T-helper 2 cell treated with Interferon-gamma antibody and Interleukin-4, amounts not matched to agents 5 μg/mL and 100 μg/mL, for 36 hours (primary cell): ENCODE measurements around the gene NRG2.

ENCODE experiments used
- DNase-seq: peaks from one replicate; pipeline ENCODE4 v3.0.0; 2021; ENCODE audit warnings: low spot score
- H3K27ac Mint-ChIP-seq: one replicate; pipeline ENCODE4 v1.8.0; 2021; ENCODE audit warnings: mild to moderate bottlenecking, mixed read lengths
- H3K27me3 Mint-ChIP-seq: one replicate; pipeline ENCODE4 v1.8.0; 2021; ENCODE audit warnings: low read depth, mixed read lengths
- H3K36me3 Mint-ChIP-seq: one replicate; pipeline ENCODE4 v1.8.0; 2021; ENCODE audit warnings: low read depth, mixed read lengths
- H3K4me1 Mint-ChIP-seq: one replicate; pipeline ENCODE4 v1.8.0; 2021; ENCODE audit warnings: low read depth, mixed read lengths
- H3K4me3 Mint-ChIP-seq: one replicate; pipeline ENCODE4 v1.8.0; 2022; ENCODE audit warnings: mild to moderate bottlenecking, moderate library complexity, mixed read lengths
- H3K9me3 Mint-ChIP-seq: one replicate; pipeline ENCODE4 v1.8.0; 2021; ENCODE audit warnings: mixed read lengths

The NRG2 gene

DNA sequence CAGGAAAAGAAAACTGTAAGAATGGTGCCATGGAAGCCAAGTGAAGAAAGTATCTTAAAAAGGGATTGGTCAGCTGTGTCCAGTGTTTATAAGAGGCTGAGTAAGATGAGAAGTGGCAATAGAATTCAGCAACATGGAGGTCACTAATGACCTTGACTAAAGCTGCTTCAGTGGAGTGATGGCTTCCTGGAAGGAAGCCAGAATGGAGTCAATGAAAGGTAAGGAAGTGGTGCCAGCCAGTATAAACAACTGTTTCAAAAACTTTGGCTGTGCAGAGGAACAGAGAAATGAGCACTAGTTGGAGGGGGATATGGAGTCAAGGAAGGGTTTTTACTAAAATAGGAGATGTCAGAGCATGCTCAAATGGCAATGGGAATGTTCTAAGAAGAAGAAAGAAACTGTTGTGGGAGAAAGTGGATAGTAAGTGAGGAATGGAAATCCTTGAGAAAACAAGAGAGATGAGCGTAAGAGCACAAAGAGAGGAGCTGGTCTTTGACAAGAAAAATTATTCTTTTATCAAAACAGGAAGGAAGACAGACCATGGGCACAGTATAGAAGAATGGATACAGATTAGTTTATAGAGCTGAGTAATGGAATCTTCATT is 11.1 kb upstream of the NRG2 start:
- Mint-ChIP-seq H3K4me1 (no peaks in the 10 kb centered on the region), H3K36me3 (no peaks in the 10 kb centered on the region), H3K4me3 (no peak overlapping the region), H3K9me3 (no peaks in the 10 kb centered on the region), H3K27ac (no peak overlapping the region), H3K27me3 (peaks cover 15% of the 10 kb centered on the region)
- DNase-seq, result no peak

DNA sequence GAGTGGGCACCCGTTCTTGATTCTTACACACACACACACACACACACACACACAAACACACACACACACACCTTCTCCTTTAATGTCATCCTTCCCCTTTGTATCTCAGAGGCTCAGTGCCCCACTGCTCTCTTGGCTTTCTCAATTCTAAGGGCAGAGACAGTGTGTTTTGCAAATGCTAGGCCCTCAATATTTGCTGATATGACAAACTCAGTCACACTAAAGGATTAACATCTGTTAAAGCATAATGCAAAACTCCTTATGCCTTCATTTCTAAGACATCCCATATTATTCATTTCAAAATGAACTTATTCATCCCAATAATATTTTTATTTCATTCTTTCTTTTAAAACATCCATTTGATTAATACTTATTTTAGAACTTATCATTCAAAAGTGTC is 8.9 kb upstream of the NRG2 start:
- Mint-ChIP-seq H3K4me3 (no peak overlapping the region), H3K36me3 (no peaks in the 10 kb centered on the region), H3K9me3 (no peaks in the 10 kb centered on the region), H3K27me3 (peaks cover 21% of the 10 kb centered on the region), H3K27ac (no peak overlapping the region), H3K4me1 (no peaks in the 10 kb centered on the region)
- no peak for DNase-seq

- Mint-ChIP-seq H3K9me3 (no peaks in the 10 kb centered on the region), H3K27ac (no peak overlapping the region), H3K36me3 (no peaks in the 10 kb centered on the region), H3K4me1 (no peaks in the 10 kb centered on the region), H3K27me3 (peaks cover 29% of the 10 kb centered on the region), H3K4me3 (no peak overlapping the region)
- DNase-seq, result no peak
Measured at GRCh38 chr5:140049713-140050112, 6.6 kb upstream of the NRG2 start.

DNA sequence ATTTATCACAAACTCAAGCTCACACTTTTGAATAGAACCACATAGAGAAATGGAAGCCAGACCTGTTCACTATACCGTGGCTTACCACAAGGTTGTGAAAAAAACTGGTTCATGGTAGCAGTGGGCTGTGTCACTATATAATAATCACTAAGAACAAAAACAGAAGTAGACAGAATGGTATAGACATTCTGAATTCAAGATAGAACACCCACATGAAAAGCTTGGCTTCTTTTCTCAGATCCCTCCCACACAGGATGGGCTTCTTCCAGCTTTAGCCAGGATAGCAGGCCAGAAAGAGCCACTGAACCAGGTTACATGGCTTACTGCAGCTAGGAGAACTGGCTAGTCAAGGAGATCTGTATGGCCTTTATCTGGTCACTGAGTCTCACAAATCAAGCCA is 6.1 kb upstream of the NRG2 start:
- Mint-ChIP-seq H3K4me1 (no peaks in the 10 kb centered on the region), H3K36me3 (no peaks in the 10 kb centered on the region), H3K9me3 (no peaks in the 10 kb centered on the region), H3K4me3 (no peak overlapping the region), H3K27ac (no peak overlapping the region), H3K27me3 (peaks cover 34% of the 10 kb centered on the region)
- DNase-seq, result no peak

GRCh38 chr5:140044041-140044440 is 942 bp upstream of the NRG2 start:
- Mint-ChIP-seq H3K27ac (no peak overlapping the region), H3K9me3 (no peaks in the 10 kb centered on the region), H3K36me3 (no peaks in the 10 kb centered on the region), H3K4me3 (peak overlapping the region; percentile 18), H3K27me3 (peaks cover 70% of the 10 kb centered on the region), H3K4me1 (peaks cover 4% of the 10 kb centered on the region)
- no peak for DNase-seq

GRCh38 chr5:140043508-140043872 is 391 bp upstream of the NRG2 start:
- peaks cover 4% of the 10 kb centered on the region for H3K4me1 Mint-ChIP-seq
- no peaks in the 10 kb centered on the region for H3K36me3 Mint-ChIP-seq
- peaks cover 69% of the 10 kb centered on the region for H3K27me3 Mint-ChIP-seq
- H3K4me3 Mint-ChIP-seq, result peak overlapping the region; percentile 63
- no peak for DNase-seq
- no peak overlapping the region for H3K27ac Mint-ChIP-seq
- H3K9me3 Mint-ChIP-seq, result no peaks in the 10 kb centered on the region

- H3K4me3 Mint-ChIP-seq, result no peak overlapping the region
- no peak overlapping the region for H3K27ac Mint-ChIP-seq
- H3K9me3 Mint-ChIP-seq, result no peaks in the 10 kb centered on the region
- H3K4me1 Mint-ChIP-seq, result peaks cover 7% of the 10 kb centered on the region
- no peaks in the 10 kb centered on the region for H3K36me3 Mint-ChIP-seq
- peaks cover 76% of the 10 kb centered on the region for H3K27me3 Mint-ChIP-seq
- no peak for DNase-seq
Measured at GRCh38 chr5:140042393-140042642, 781 bp downstream of the NRG2 start.

- H3K4me1 Mint-ChIP-seq, result peaks cover 7% of the 10 kb centered on the region
- DNase-seq, result no peak
- H3K27ac Mint-ChIP-seq, result no peak overlapping the region
Measured at GRCh38 chr5:140041492-140042392, 1.4 kb downstream of the NRG2 start.

DNA sequence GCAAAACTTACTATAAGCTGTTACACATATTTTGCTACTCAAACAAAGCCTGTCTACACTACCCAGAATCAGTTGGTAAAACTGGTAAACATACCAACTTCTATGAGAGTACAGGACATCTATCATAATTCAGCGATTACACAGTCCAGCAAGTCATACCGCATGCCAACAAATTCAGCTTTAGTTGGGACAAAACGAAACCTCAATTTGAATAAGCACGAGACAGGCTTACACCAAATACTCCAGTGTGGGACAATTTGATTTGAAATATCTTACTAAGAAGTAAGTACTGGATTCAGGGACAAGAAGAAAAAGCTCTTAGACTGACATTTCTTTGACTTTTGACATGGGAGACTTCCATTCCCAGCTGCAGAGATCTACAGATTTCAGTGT is 2.0 kb downstream of the NRG2 start:
- peak overlapping the region; percentile 25 for H3K4me3 Mint-ChIP-seq
- no peak for DNase-seq
- H3K27me3 Mint-ChIP-seq, result peaks cover 85% of the 10 kb centered on the region

More at GRCh38 chr5:140041492-140042392, 1.4 kb downstream of the NRG2 start:
- H3K4me3 Mint-ChIP-seq, result peak overlapping the region; percentile 25
- no peaks in the 10 kb centered on the region for H3K9me3 Mint-ChIP-seq
- no peaks in the 10 kb centered on the region for H3K36me3 Mint-ChIP-seq
- H3K27me3 Mint-ChIP-seq, result peaks cover 78% of the 10 kb centered on the region

GRCh38 chr5:140040358-140040757 is 2.7 kb downstream of the NRG2 start:
- H3K27ac Mint-ChIP-seq, result no peak overlapping the region
- no peak for DNase-seq
- peaks cover 7% of the 10 kb centered on the region for H3K4me1 Mint-ChIP-seq
- peaks cover 86% of the 10 kb centered on the region for H3K27me3 Mint-ChIP-seq
- no peaks in the 10 kb centered on the region for H3K9me3 Mint-ChIP-seq
- no peaks in the 10 kb centered on the region for H3K36me3 Mint-ChIP-seq
- no peak overlapping the region for H3K4me3 Mint-ChIP-seq

More for the DNA sequence above, 2.0 kb downstream of the NRG2 start:
- Mint-ChIP-seq H3K4me1 (peaks cover 7% of the 10 kb centered on the region), H3K27ac (no peak overlapping the region), H3K36me3 (no peaks in the 10 kb centered on the region), H3K9me3 (no peaks in the 10 kb centered on the region)

DNA sequence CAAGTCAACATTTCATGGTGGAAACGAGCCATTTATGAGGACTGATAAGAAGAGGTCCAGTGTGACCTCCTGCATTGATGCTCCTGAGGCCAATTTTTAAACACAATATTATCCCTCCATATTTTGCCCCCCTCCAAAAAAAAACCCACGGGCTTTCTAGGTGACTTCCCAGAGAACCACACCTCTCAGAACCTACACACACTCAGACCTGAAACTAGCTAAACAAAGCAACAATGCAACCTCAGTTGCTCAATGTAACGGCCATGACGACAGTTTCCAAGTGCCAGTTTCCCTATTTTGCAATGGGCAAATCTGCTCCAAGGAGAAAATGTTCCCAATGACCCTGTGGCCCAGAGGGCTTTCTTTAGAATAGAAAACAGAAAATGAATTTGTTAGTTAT is 3.5 kb downstream of the NRG2 start:
- Mint-ChIP-seq H3K27me3 (peaks cover 85% of the 10 kb centered on the region), H3K9me3 (no peaks in the 10 kb centered on the region), H3K36me3 (no peaks in the 10 kb centered on the region), H3K4me1 (peaks cover 7% of the 10 kb centered on the region), H3K27ac (no peak overlapping the region), H3K4me3 (no peak overlapping the region)
- DNase-seq, result no peak

GRCh38 chr5:140038373-140038957 is 4.6 kb downstream of the NRG2 start:
- Mint-ChIP-seq H3K4me3 (no peak overlapping the region), H3K4me1 (peaks cover 7% of the 10 kb centered on the region), H3K36me3 (no peaks in the 10 kb centered on the region), H3K9me3 (no peaks in the 10 kb centered on the region), H3K27me3 (peaks cover 80% of the 10 kb centered on the region), H3K27ac (no peak overlapping the region)
- DNase-seq, result no peak

DNA sequence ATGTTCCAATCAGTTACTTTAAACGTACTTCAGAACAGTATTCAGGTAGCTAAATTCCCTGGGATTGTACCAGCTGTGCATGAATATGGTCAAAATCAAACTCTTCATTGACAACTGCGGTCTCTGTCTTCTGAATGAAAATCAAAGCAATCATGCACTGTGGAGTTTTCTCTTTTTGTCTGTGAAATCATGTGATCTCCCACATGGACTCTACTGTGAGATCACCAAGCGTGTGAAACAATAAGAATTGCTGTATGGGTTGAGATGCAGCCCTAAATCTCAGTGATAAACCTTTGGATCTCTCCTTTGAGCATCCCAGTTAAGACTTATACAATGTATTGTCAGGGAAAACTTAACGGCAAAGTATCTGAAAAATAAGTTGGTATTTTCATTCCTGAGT is 6.1 kb downstream of the NRG2 start:
- Mint-ChIP-seq H3K9me3 (no peaks in the 10 kb centered on the region), H3K27me3 (peaks cover 77% of the 10 kb centered on the region), H3K36me3 (no peaks in the 10 kb centered on the region), H3K4me1 (peaks cover 7% of the 10 kb centered on the region), H3K4me3 (no peak overlapping the region), H3K27ac (no peak overlapping the region)
- DNase-seq, result no peak

- Mint-ChIP-seq H3K36me3 (no peaks in the 10 kb centered on the region), H3K9me3 (no peaks in the 10 kb centered on the region), H3K27ac (no peak overlapping the region), H3K27me3 (peaks cover 68% of the 10 kb centered on the region), H3K4me1 (peaks cover 3% of the 10 kb centered on the region), H3K4me3 (no peak overlapping the region)
- no peak for DNase-seq
Measured at GRCh38 chr5:140035881-140036280, 7.2 kb downstream of the NRG2 start.
